ENCODE results near the gene SVBP. TPM values are rescaled to one million over a fixed set of nuclear protein-coding genes. Genes with fewer than 3 reads are reported as not detected.

SVBP gene
- total RNA-seq, 2 donors from 2014 or later: 14.0 to 22.9 TPM

GRCh38 chr1:42831273-42831672, 14.1 kb upstream of the SVBP start:
- Histone ChIP-seq H3K9ac (ENCODE audit: low read depth in 2 of 2, low read length in 2 of 2) (no peak overlapping the region), H3K9me3 (no peaks in the 10 kb centered on the region), H3K4me3 (no peak overlapping the region), H3K4me1 (no peaks in the 10 kb centered on the region), H3K27ac (no peak overlapping the region), H3K36me3 (no peaks in the 10 kb centered on the region), H3K27me3 (no peaks in the 10 kb centered on the region)
- TF ChIP-seq CTCF (IDR thresholded peaks at IDR 0.05): no peak
- no peak for DNase-seq
- intact Hi-C loops (cut with DNase I): no loop called here

- no peak for TF ChIP-seq CTCF (IDR thresholded peaks at IDR 0.05)
- no peak overlapping the region for H3K9ac ChIP-seq (ENCODE audit: low read depth in 2 of 2, low read length in 2 of 2)
- intact Hi-C loops (cut with DNase I): no loop called here
- H3K36me3 ChIP-seq: no peaks in the 10 kb centered on the region
- DNase-seq: no peak
- H3K27ac ChIP-seq: no peak overlapping the region
- H3K4me1 ChIP-seq: no peaks in the 10 kb centered on the region
- H3K4me3 ChIP-seq: no peak overlapping the region
- H3K9me3 ChIP-seq: no peaks in the 10 kb centered on the region
- no peaks in the 10 kb centered on the region for H3K27me3 ChIP-seq
Observed at GRCh38 chr1:42830631-42831030, 13.4 kb upstream of the SVBP start.

GRCh38 chr1:42825036-42825851, 8.0 kb upstream of the SVBP start:
- no peaks in the 10 kb centered on the region for H3K9me3 ChIP-seq
- no peak overlapping the region for H3K27ac ChIP-seq
- H3K27me3 ChIP-seq: no peaks in the 10 kb centered on the region
- no peak overlapping the region for H3K4me3 ChIP-seq
- no peaks in the 10 kb centered on the region for H3K36me3 ChIP-seq
- no peak overlapping the region for H3K9ac ChIP-seq (ENCODE audit: low read depth in 2 of 2, low read length in 2 of 2)
- no peaks in the 10 kb centered on the region for H3K4me1 ChIP-seq
- intact Hi-C loops (cut with DNase I): no loop called here
- no peak for TF ChIP-seq CTCF (IDR thresholded peaks at IDR 0.05)
- no peak for DNase-seq

GRCh38 chr1:42824481-42825035, 7.4 kb upstream of the SVBP start:
- H3K27ac ChIP-seq: no peak overlapping the region
- intact Hi-C loops (cut with DNase I): no loop called here

GRCh38 chr1:42822800-42823392, 5.7 kb upstream of the SVBP start:
- H3K9me3 ChIP-seq: no peaks in the 10 kb centered on the region
- no peak overlapping the region for H3K27ac ChIP-seq
- DNase-seq: no peak
- no peaks in the 10 kb centered on the region for H3K4me1 ChIP-seq
- no peak overlapping the region for H3K9ac ChIP-seq (ENCODE audit: low read depth in 2 of 2, low read length in 2 of 2)
- no peaks in the 10 kb centered on the region for H3K36me3 ChIP-seq
- no peak overlapping the region for H3K4me3 ChIP-seq
- intact Hi-C loops (cut with DNase I): no loop called here
- H3K27me3 ChIP-seq: no peaks in the 10 kb centered on the region
- TF ChIP-seq CTCF (IDR thresholded peaks at IDR 0.05): no peak

More at GRCh38 chr1:42824481-42825035, 7.4 kb upstream of the SVBP start:
- no peaks in the 10 kb centered on the region for H3K9me3 ChIP-seq
- no peak overlapping the region for H3K4me3 ChIP-seq
- H3K36me3 ChIP-seq: no peaks in the 10 kb centered on the region
- DNase-seq: no peak
- no peaks in the 10 kb centered on the region for H3K27me3 ChIP-seq
- no peak overlapping the region for H3K9ac ChIP-seq (ENCODE audit: low read depth in 2 of 2, low read length in 2 of 2)
- H3K4me1 ChIP-seq: no peaks in the 10 kb centered on the region
- no peak for TF ChIP-seq CTCF (IDR thresholded peaks at IDR 0.05)

Data from colonic mucosa (tissue), 4 donors.